OCI-LY3 (cell line): ENCODE results near the gene SART1.

ENCODE experiments used
- H2AFZ ChIP-seq: fragments of 200-600, 300-600 bp; shearing (Covaris generic); 2 replicates; pipeline ENCODE4 v1.6.0; 2014; ENCODE audit warnings: antibody characterized with exemption, low read depth, low read length
- H3K27ac ChIP-seq: fragments of 200-600, 300-600 bp; sonication (generic); 2 replicates; pipeline ENCODE4 v1.5.1; 2014; ENCODE audit warnings: mild to moderate bottlenecking, low read length, moderate library complexity, mixed read lengths
- H3K27me3 ChIP-seq: fragments of 200-600, 300-600 bp; sonication (generic); 2 replicates; pipeline ENCODE4 v1.6.1; 2014; ENCODE audit warnings: low read depth, low read length, mixed read lengths
- H3K36me3 ChIP-seq: fragments of 200-600, 300-600 bp; sonication (generic); replicated peaks from 2 replicates; pipeline ENCODE3; 2014; ENCODE audit warnings: low read depth, low read length, mixed read lengths
- H3K4me1 ChIP-seq: fragments of 300-600, 200-600 bp; sonication (generic); 2 replicates; pipeline ENCODE4 v1.6.1; 2014; ENCODE audit warnings: low read length, mixed read lengths
- H3K4me2 ChIP-seq: fragments of 200-600, 300-600 bp; sonication (generic); 2 replicates; pipeline ENCODE4 v1.6.1; 2014; ENCODE audit warnings: low read length, mixed read lengths
- H3K4me3 ChIP-seq: fragments of 300-600, 200-600 bp; sonication (generic); 2 replicates; pipeline ENCODE4 v1.5.1; 2014; ENCODE audit warnings: antibody characterized with exemption, mild to moderate bottlenecking, low read length, moderate library complexity
- H3K79me2 ChIP-seq: fragments of 300-600, 200-600 bp; shearing (Covaris generic); 2 replicates; pipeline ENCODE4 v1.6.1; 2014; ENCODE audit warnings: mild to moderate bottlenecking, low read length, mixed read lengths
- H3K9ac ChIP-seq: fragments of 300-600, 200-600 bp; shearing (Covaris generic); 2 replicates; pipeline ENCODE4 v1.6.0; 2014; ENCODE audit warnings: mild to moderate bottlenecking, low read length, moderate library complexity
- H3K9me3 ChIP-seq: fragments of 200-600, 300-600 bp; shearing (Covaris generic); 2 replicates; pipeline ENCODE4 v1.6.1; 2014; ENCODE audit warnings: low read length, mixed read lengths; ENCODE audit not compliant: insufficient read depth
- H4K20me1 ChIP-seq: fragments of 200-600, 300-600 bp; sonication (generic); 2 replicates; pipeline ENCODE4 v1.6.1; 2016; ENCODE audit warnings: low read length, mixed read lengths; ENCODE audit not compliant: insufficient read depth
- CTCF ChIP-seq: fragments of 200-600, 300-600 bp; sonication (generic); IDR thresholded peaks from 2 replicates; pipeline ENCODE4 v1.5.1; 2014; ENCODE audit warnings: antibody characterized with exemption, low read length, low read depth
- EZH2phosphoT487 ChIP-seq: fragments of 200-600 bp; shearing (Covaris generic); IDR thresholded peaks from 2 replicates; pipeline ENCODE4 v1.6.1; 2018; ENCODE audit warnings: antibody characterized with exemption, mixed run types, low read depth

Gene SART1

GRCh38 chr11:65937766-65938165 lies 23.8 kb upstream of the SART1 start:
- H3K79me2 ChIP-seq, result no peaks in the 10 kb centered on the region
- no peak overlapping the region for H2AFZ ChIP-seq
- no peak overlapping the region for H3K27ac ChIP-seq
- H4K20me1 ChIP-seq, result no peaks in the 10 kb centered on the region
- no peaks in the 10 kb centered on the region for H3K36me3 ChIP-seq
- H3K9ac ChIP-seq, result no peak overlapping the region
- no peaks in the 10 kb centered on the region for H3K9me3 ChIP-seq
- TF ChIP-seq EZH2phosphoT487, result no peak
- no peak for TF ChIP-seq CTCF
- no peak overlapping the region for H3K4me3 ChIP-seq
- no peaks in the 10 kb centered on the region for H3K27me3 ChIP-seq
- H3K4me1 ChIP-seq, result peaks cover 34% of the 10 kb centered on the region
- no peak overlapping the region for H3K4me2 ChIP-seq

DNA sequence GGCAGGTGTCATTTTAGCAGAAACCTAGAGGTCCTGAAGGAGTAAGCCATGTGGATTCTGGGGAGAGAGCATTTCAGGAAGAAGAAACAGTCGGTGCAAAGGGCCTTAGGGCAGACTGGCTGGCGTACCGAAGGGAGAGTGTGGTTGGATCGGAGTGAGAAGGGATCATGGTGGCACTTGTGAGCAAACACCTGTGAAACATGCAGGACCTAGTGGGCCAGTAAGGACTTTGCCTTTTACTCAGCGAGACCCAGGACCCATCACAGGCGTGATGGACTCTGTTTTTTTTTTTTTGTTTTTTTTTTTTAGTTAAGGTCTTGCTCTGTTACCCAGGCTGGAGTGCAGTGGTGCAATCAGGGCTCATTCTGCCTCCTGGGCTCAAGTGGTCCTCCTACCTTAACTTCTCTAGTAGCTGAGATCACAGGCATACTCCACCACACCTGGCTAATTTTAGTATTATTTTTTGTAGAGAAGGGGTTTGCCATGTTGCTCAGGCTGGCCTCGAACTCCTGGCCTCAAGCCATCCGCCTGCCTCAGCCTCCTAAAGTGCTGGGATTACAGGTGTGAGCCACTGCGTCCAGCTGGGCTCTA lies 19.7 kb upstream of the SART1 start:
- Histone ChIP-seq H3K4me2 (peak overlapping the region; percentile 71), H3K4me3 (peak overlapping the region; percentile 38), H2AFZ (peak overlapping the region; percentile 59)

DNA sequence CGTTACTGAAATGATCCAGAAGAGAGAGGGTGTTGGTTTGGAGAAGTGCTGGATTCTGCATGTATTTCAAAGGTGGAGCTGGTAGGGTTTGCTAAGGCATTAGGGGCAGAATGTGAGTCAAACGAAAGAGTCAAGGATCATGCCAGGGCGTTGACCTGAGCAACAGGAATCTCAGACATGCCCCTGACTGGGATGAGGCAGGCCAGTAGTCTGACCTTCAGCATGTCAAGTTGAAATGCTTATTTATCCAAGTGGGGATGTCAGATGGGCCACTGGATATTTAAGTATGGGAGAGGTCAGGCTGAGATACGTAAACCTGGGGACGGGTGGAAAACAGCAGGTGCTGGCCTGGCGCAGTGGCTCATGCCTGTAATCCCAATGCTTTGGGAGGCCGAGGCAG lies 19.0 kb upstream of the SART1 start:
- Histone ChIP-seq H3K4me1 (peaks cover 20% of the 10 kb centered on the region), H3K9ac (no peak overlapping the region), H3K27me3 (no peaks in the 10 kb centered on the region), H3K4me3 (no peak overlapping the region), H2AFZ (no peak overlapping the region), H4K20me1 (no peaks in the 10 kb centered on the region), H3K4me2 (no peak overlapping the region), H3K36me3 (no peaks in the 10 kb centered on the region), H3K79me2 (no peaks in the 10 kb centered on the region), H3K9me3 (no peaks in the 10 kb centered on the region), H3K27ac (no peak overlapping the region)
- no peak for TF ChIP-seq EZH2phosphoT487
- TF ChIP-seq CTCF, result no peak

More for the DNA sequence above, 19.7 kb upstream of the SART1 start:
- no peaks in the 10 kb centered on the region for H3K9me3 ChIP-seq
- H3K79me2 ChIP-seq, result no peaks in the 10 kb centered on the region
- H3K36me3 ChIP-seq, result no peaks in the 10 kb centered on the region
- no peaks in the 10 kb centered on the region for H3K27me3 ChIP-seq
- H3K9ac ChIP-seq, result peak overlapping the region; percentile 35; the same call in 1 of the 2 replicates
- no peak for TF ChIP-seq CTCF
- TF ChIP-seq EZH2phosphoT487, result no peak
- H4K20me1 ChIP-seq, result no peaks in the 10 kb centered on the region
- peaks cover 27% of the 10 kb centered on the region for H3K4me1 ChIP-seq
- peak overlapping the region; percentile 13; the same call in 1 of the 2 replicates for H3K27ac ChIP-seq

DNA sequence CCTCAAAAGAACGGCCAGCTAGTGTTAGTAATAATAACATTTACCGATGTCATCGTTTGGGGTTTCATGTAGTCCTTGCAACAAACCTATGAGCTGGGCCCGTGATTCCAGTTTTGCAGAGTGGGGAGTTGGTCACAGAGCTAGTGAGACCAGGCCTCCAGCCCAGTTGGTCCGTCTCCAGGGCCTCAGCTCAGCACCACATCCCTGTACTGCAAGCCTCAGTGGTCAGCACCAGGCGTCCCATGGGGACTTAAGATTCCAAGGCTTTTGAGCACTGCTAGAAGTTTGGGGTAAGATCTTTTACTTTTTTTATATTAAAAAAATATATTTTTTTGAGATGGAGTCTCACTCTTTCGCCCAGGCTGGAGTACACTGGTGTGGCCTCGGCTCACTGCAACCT lies 17.3 kb upstream of the SART1 start:
- Histone ChIP-seq H4K20me1 (no peaks in the 10 kb centered on the region), H3K4me3 (no peak overlapping the region), H3K9ac (no peak overlapping the region), H3K79me2 (no peaks in the 10 kb centered on the region), H3K9me3 (no peaks in the 10 kb centered on the region), H3K27me3 (no peaks in the 10 kb centered on the region), H2AFZ (no peak overlapping the region), H3K36me3 (no peaks in the 10 kb centered on the region), H3K27ac (no peak overlapping the region), H3K4me2 (no peak overlapping the region), H3K4me1 (peaks cover 15% of the 10 kb centered on the region)
- TF ChIP-seq EZH2phosphoT487 (no peak), CTCF (no peak)
